HG02610 (cell line): ENCODE measurements around the gene RTN4.

Source experiments
- ATAC-seq: cut with Tn5 transposase; IDR thresholded peaks from one replicate; pipeline ENCODE4 v1.9.1; 2021; ENCODE audit warnings: mild to moderate bottlenecking, moderate library complexity; ENCODE audit not compliant: unreplicated experiment

The RTN4 gene

GRCh38 chr2:54975598-54976492, 74.4 kb downstream of the RTN4 start:
- ATAC-seq: no peak

- no peak for ATAC-seq
Observed at GRCh38 chr2:54975175-54975574, 75.1 kb downstream of the RTN4 start.

GRCh38 chr2:54969940-54970338, 80.3 kb downstream of the RTN4 start:
- ATAC-seq: no peak

GRCh38 chr2:54969295-54969939, 80.8 kb downstream of the RTN4 start:
- ATAC-seq: no peak

DNA sequence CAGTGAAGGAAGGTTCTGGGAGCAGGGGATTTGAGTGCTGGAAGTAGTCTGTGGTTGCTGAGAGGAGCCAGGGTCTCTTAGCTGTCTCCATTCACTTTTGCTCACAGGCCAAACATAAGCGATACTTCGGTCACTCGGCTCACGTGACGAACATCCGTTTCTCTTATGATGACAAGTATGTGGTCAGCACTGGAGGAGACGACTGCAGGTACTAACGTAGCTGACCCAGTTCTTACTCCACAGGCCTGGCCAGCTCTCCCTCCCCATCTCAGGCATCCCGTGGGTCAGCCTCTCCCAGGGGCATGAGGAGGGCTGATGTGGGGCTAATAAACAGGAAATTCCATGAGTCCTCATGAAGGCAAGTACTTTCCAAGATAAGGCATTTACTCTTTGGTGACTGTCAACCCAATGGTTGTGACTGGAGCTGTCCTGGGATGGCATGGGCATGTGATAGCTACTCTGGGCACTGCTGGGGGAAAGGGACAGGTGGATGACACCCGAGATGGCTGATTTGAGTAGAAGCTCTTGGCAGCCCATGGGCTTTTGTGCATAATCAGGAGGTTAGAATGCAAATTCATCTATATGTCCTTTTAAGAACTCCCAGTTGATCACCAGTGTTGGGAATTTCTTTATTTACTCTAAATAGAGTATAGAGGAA, 81.6 kb downstream of the RTN4 start:
- no peak for ATAC-seq

DNA sequence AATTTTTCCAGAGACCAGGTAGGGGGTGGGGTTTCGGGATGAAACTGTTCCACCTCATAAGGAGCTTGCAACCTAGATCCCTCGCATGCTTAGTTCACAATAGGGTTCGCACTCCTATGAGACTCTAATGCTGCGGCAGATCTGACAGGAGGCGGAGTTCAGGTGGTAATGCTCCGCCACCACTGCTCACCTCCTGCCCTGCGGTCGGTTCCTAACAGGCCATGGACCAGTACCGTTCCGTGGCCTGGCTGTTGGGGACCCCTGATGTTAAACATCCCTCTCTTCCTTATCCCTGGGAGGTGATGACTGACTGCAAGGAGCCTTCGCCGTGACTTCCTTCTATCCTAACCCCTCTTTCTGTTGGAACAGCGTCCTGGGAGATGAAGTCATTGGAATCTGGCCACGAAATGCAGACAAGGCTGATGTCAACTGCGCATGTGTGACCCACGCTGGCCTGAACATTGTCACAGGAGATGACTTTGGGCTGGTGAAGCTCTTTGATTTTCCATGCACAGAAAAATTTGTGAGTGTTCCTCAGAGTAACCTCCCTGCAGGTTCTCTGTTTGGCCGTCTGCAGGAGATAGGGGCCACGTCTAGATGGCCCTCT, 82.4 kb downstream of the RTN4 start:
- no peak for ATAC-seq

DNA sequence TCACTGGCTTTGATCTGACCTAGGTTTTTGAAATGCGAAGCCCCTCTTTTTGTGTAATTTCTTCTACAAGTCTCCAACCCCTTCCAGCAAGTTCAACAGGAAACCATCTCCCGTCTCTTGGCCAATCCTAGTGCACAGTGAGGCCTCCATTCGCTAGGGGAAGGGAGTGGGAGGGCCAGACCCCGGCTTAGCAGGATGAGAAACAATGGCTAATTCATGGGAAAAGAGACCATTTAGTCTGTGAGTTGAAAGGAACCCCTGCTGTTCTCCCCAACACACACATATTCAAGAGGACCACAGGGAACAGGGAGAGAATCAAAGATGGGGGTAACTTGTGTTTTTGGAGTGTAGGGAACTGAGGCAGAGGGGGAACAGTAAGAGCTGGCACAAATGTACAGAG, 83.0 kb downstream of the RTN4 start:
- ATAC-seq: no peak

DNA sequence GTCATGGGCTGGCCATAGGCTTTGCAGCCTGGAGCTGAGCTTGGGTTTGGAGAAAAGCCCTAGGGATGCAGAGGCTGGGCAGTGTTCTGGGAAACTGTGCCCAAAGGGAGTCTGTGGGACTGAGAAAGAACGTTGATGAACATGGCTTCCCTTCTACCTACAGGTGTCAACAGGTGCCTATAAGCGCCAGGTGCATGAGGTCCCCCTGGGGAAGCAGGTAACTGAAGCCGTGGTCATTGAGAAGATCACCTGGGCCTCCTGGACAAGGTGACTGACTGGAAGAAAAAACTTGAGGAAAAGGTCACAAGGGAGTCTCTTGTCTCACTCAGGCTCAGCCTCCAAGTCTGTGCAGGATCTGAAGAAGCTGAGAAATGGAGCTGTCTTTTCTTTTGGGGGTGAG, 83.4 kb downstream of the RTN4 start:
- ATAC-seq: no peak

DNA sequence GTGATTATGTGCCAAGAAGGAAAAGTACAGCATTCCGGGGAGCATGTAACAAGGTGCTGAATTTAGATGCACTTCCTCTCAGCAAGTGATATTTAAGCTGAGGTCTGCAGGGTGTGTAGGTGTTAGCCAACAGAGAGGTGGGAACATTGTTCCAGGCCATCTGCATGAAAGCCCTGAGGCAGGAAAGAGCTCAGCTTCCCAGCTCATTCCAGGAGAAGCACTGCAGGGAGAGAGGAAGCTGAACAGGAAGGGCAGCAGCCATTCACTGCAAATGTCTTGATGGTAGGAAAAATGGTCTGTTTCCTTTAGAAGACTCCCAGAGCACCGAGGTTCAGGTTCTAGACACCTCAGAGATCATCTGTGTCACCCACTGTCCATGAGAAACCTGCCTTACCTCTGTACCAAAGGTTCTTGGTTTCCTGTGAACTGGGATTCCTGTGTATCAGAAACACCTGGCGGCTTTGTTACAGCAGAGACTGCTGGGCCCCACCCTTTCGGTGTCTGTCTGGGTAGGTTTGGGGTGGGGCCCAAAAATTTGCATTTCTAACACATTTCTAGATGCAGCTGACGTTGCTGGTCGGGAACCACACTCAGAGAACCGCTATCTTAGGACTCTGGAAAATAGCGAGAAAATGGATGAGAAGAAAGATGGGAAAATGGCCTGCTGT, 84.0 kb downstream of the RTN4 start:
- ATAC-seq: no peak

GRCh38 chr2:54965425-54965824, 84.8 kb downstream of the RTN4 start:
- ATAC-seq: no peak

DNA sequence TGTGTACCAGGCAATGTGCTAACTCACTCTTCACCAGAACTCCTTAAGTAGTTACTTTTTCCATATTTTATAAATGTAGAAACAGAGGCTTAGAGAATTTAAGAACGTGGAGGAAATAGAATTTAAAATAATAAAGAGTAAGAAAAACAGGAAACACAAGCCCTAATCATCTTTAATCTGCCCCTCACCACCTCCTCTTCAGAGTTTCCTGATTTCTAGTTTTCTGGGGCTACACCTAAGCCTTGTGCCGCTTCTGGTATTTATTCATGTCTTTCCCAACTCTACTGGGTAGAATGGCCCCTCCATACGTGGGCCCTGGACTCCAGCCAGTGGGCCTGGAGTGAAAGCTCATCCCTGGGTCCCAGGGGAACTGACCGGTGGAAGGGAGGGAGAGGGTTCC, 85.4 kb downstream of the RTN4 start:
- ATAC-seq: no peak

DNA sequence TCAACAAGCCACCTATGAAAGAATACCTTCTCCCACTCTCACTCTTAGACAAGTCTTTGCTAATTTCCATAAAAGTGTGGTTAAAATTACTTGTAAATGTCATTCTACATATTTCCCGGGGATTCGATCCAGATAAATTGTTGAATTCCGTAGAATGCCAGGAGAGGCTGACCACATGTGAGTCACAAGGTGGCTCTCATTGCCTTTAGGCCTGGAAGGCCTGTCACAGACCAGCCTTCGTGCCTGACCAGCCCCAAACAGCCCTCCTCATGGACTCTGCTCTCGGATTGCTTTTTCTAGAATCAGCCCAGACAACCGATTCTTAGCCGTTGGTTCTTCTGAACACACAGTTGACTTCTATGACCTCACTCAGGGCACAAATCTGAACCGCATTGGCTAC, 86.0 kb downstream of the RTN4 start:
- ATAC-seq: no peak

DNA sequence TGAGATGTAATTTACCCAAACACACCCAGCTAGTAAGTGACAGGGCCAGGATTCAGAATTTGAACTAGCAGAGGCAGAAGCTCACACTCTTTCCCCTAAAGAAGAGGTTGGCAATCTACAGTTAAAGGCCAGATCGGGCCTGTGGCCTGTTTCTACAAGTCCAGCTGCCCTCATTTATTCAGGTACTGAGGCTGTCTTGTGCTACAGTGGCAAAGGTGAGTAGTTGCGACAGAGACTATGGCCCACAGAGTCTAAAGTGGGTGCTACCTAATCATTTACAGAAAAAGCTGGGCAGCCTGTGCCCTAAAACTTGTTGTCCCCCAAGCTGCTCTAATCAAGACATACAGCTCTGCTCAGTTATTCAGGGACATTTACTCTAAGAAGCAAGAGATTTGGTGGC, 86.8 kb downstream of the RTN4 start:
- ATAC-seq: no peak

GRCh38 chr2:54962935-54963440, 87.3 kb downstream of the RTN4 start:
- no peak for ATAC-seq

- no peak for ATAC-seq
Observed at GRCh38 chr2:54962511-54962910, 87.7 kb downstream of the RTN4 start.

DNA sequence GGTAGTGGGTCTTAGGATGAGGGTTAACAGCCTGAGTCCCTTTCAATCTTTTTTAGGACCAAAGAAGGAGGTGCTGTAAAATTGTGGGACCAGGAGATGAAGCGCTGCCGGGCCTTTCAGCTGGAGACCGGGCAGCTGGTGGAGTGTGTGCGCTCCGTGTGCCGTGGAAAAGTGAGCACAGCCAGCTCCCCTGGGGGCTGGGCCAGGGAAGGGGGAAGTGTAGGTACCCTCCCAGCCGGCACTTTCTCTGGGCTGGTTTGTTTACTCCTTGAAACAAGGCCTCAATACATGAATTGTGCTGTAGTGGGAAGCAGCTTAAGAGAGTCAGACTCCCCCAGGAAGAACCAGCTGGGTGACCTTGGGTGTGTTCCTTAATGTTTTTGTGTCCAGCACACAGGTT, 90.1 kb downstream of the RTN4 start:
- ATAC-seq: no peak

DNA sequence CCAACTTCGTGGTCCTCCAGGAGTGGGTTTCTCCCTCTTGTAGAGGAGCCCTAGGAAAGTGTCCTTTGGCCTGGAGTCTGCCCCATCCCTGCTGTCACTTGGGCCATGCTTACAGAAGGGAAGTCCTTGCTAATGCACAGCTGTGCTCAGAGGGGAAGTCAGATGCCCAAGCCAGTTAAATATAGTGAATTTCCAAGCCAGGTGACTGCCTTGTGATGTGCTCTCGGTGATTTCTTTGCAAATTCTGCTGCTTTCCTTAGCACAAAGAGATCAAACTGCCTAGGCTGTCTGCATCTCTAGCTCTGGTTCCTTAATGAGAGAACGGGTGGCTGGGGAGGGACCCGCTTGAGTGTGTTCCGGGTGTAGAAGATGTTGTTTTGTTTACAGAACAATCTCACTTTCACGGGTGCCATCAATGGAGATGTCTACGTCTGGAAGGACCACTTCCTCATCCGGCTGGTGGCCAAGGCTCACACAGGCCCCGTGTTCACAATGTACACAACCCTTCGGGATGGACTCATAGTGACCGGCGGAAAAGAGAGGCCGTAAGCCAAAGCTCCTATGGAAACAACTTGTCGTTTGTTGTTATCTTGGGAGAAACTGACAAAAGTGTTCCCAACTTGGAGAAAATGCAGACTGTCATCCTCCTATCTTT, 91.4 kb downstream of the RTN4 start:
- no peak for ATAC-seq

GRCh38 chr2:54957321-54957999, 92.8 kb downstream of the RTN4 start:
- ATAC-seq: no peak

DNA sequence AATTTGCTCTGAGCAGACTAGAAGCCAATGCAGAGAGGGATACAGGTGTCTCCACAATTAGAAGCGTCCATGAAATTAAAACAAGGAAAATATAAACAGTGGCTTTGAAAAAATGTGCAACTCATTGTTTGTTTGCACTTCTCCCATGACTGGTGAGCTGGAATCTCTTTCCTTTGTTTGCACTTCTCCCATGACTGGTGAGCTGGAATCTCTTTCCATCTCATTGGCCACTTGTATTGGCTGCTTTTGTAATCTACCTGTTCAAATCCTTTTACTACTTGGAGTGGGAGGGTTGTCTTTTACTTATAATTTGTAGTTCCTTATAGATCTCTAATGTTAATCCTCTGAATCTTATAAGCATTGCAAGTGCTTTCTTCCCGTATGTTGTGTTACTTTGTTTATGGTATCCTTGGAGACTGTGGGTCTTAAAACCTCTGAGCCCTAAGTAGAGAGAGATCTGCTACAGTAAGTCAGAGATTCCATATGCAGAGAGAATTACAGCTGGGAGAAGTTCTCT, 94.1 kb downstream of the RTN4 start:
- no peak for ATAC-seq
